Measurements from ENCODE around the gene DOCK7. TPM values are rescaled to one million over a fixed set of nuclear protein-coding genes. Genes with fewer than 3 reads are reported as not detected.

The DOCK7 gene
- total and polyA plus RNA-seq, 10 donors, result 3.3 to 48.3 (median 30.3) TPM

GRCh38 chr1:62608905-62609304, 79.3 kb downstream of the DOCK7 start:
- intact Hi-C loops (cut with DNase I; ENCODE audit: low total_unique reads), result no loop called here
- TF ChIP-seq POLR2A (IDR thresholded peaks at IDR 0.05), result no peak
- no peak for TF ChIP-seq CTCF (IDR thresholded peaks at IDR 0.05 in 8 of 11, conservative IDR thresholded peaks at IDR 0.05 in 3 of 11)
- no peak for TF ChIP-seq POLR2AphosphoS5 (IDR thresholded peaks at IDR 0.05)
- Histone ChIP-seq H3K4me3 (no peak overlapping the region), H3K27me3 (replicated peaks in 1 of 7) (no peaks in the 10 kb centered on the region), H3K4me1 (peaks cover 0 to 13% (median 0%) of the 10 kb centered on the region in 6 donors), H3K36me3 (peaks cover 0 to 5% (median 0%) of the 10 kb centered on the region in 6 donors), H3K9me3 (peaks cover 0 to 3% (median 0%) of the 10 kb centered on the region in 8 donors), H3K27ac (no peak overlapping the region)
- no peak for DNase-seq

- no peak for DNase-seq
- Histone ChIP-seq H3K9me3 (no peaks in the 10 kb centered on the region), H3K27ac (no peak overlapping the region), H3K4me3 (no peak overlapping the region), H3K36me3 (no peaks in the 10 kb centered on the region), H3K4me1 (no peaks in the 10 kb centered on the region), H3K27me3 (replicated peaks in 1 of 7) (no peaks in the 10 kb centered on the region)
- WGBS, 5 donors, result 91 to 97% (median 95%) methylated on average over 2 of the region's 2 CpGs
- intact Hi-C loops (cut with DNase I; ENCODE audit: low total_unique reads), result no loop called here
- TF ChIP-seq POLR2A (IDR thresholded peaks at IDR 0.05) (no peak), POLR2AphosphoS5 (IDR thresholded peaks at IDR 0.05) (no peak), CTCF (IDR thresholded peaks at IDR 0.05 in 8 of 11, conservative IDR thresholded peaks at IDR 0.05 in 3 of 11) (no peak)
These were observed 86.7 kb downstream of the DOCK7 start for GRCh38 chr1:62601457-62601856.

- H3K4me3 ChIP-seq, result no peak overlapping the region
- 75 to 86% (median 78%) methylated on average over 5 of the region's 5 CpGs for WGBS, 5 donors
- intact Hi-C loops (cut with DNase I; ENCODE audit: low total_unique reads), result no loop called here
- H3K9me3 ChIP-seq, result no peaks in the 10 kb centered on the region
- no peaks in the 10 kb centered on the region for H3K4me1 ChIP-seq
- no peak for DNase-seq
- no peak overlapping the region for H3K27ac ChIP-seq
- no peak for TF ChIP-seq POLR2AphosphoS5 (IDR thresholded peaks at IDR 0.05)
- no peak for TF ChIP-seq POLR2A (IDR thresholded peaks at IDR 0.05)
- no peak for TF ChIP-seq CTCF (IDR thresholded peaks at IDR 0.05 in 8 of 11, conservative IDR thresholded peaks at IDR 0.05 in 3 of 11)
- no peaks in the 10 kb centered on the region for H3K36me3 ChIP-seq
- no peaks in the 10 kb centered on the region for H3K27me3 ChIP-seq (replicated peaks in 1 of 7)
These were observed 89.1 kb downstream of the DOCK7 start for GRCh38 chr1:62599044-62599443.

- DNase-seq, result no peak
- intact Hi-C loops (cut with DNase I; ENCODE audit: low total_unique reads), result no loop called here
- Histone ChIP-seq H3K4me1 (no peaks in the 10 kb centered on the region), H3K36me3 (no peaks in the 10 kb centered on the region), H3K4me3 (no peak within 1 kb of the TSS), H3K27ac (no peak within 1 kb of the TSS), H3K27me3 (replicated peaks in 1 of 7) (no peaks in the 10 kb centered on the region), H3K9me3 (no peaks in the 10 kb centered on the region)
- TF ChIP-seq POLR2AphosphoS5 (IDR thresholded peaks at IDR 0.05) (no peak), CTCF (IDR thresholded peaks at IDR 0.05 in 8 of 11, conservative IDR thresholded peaks at IDR 0.05 in 3 of 11) (no peak), POLR2A (IDR thresholded peaks at IDR 0.05) (no peak)
- 91 to 98% (median 95%) methylated on average over 3 of the region's 3 CpGs for WGBS, 5 donors
These were observed 90.9 kb downstream of the DOCK7 start, which contains the start of gene ANGPTL3 for GRCh38 chr1:62597281-62597680. Gene ANGPTL3 (plus strand): TSS chr1:62597520. CDS start chr1:62597567, 47 bp downstream.
